ENCODE measurements around the gene TSPAN13.

DNA sequence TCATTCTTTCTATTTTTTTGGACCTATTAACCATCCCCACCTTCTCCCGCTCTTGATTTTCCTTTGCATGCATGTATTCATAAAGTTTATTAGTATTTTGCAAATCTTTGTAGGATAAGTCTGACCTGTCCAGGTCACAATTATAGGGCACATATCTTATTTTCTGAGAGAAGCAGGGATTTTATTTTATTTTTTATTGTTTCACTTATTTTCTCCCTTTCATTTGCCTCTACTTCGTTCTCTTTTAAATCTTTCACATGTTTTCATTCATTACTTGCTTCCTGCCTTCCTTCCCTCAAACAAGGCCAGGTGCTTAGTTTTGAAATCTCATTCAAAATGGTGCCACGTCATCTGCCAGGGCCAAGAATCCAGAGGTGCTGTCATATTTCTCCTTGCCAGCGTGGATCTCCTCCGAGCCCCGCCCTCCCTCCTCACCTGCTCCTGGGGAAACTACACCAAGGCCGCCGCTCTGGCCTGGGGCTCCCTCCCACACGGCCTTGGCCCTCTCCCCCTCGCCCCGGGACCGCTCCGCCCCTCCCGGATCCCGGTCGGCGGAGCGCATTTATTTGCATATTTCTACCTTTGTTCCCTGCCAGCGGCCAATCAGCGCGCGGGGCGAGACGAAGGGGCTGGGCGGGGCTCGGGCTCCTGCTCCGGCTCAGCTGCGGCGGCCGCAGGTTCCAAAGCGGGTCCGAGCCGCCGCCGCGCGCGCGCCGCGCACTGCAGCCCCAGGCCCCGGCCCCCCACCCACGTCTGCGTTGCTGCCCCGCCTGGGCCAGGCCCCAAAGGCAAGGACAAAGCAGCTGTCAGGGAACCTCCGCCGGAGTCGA is at the start of gene TSPAN13:
- peak; percentile 48 to 68 for TF ChIP-seq POLR2A (IDR thresholded peaks at IDR 0.05)
- TF ChIP-seq, protein P1, sequence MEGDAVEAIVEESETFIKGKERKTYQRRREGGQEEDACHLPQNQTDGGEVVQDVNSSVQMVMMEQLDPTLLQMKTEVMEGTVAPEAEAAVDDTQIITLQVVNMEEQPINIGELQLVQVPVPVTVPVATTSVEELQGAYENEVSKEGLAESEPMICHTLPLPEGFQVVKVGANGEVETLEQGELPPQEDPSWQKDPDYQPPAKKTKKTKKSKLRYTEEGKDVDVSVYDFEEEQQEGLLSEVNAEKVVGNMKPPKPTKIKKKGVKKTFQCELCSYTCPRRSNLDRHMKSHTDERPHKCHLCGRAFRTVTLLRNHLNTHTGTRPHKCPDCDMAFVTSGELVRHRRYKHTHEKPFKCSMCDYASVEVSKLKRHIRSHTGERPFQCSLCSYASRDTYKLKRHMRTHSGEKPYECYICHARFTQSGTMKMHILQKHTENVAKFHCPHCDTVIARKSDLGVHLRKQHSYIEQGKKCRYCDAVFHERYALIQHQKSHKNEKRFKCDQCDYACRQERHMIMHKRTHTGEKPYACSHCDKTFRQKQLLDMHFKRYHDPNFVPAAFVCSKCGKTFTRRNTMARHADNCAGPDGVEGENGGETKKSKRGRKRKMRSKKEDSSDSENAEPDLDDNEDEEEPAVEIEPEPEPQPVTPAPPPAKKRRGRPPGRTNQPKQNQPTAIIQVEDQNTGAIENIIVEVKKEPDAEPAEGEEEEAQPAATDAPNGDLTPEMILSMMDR (IDR thresholded peaks at IDR 0.05 in 4 of 5, conservative IDR thresholded peaks at IDR 0.05 in 1 of 5): no peak
